Sigmoid colon (tissue), 3 donors: ENCODE results near the gene REM2.
"Not testable (repeated sequence)": the region's sequence is repeated elsewhere in the genome, so short reads cannot be mapped to it uniquely, and the experiment has no call there.

ENCODE experiments used
- POLR2A ChIP-seq, 2 donors: fragments of 450-650 bp; IDR thresholded peaks; one replicate each; pipeline ENCODE4 v1.6.1; 2016; ENCODE audit warnings: antibody characterized with exemption in 2 of 2, mild to moderate bottlenecking in 2 of 2, moderate library complexity in 2 of 2
- TF ChIP-seq, protein P1 (sequence below), 4 experiments: fragments of 450-650 bp in 3 of 4; fragments of 200-600 bp in 1 of 4; IDR thresholded peaks; one replicate each; pipeline ENCODE4 v1.5.1; 2016 to 2019; ENCODE audit warnings: antibody characterized with exemption in 4 of 4, mild to moderate bottlenecking in 3 of 4, moderate library complexity in 2 of 4

- not testable (repeated sequence) for TF ChIP-seq POLR2A (IDR thresholded peaks at IDR 0.05)
- TF ChIP-seq, protein P1, sequence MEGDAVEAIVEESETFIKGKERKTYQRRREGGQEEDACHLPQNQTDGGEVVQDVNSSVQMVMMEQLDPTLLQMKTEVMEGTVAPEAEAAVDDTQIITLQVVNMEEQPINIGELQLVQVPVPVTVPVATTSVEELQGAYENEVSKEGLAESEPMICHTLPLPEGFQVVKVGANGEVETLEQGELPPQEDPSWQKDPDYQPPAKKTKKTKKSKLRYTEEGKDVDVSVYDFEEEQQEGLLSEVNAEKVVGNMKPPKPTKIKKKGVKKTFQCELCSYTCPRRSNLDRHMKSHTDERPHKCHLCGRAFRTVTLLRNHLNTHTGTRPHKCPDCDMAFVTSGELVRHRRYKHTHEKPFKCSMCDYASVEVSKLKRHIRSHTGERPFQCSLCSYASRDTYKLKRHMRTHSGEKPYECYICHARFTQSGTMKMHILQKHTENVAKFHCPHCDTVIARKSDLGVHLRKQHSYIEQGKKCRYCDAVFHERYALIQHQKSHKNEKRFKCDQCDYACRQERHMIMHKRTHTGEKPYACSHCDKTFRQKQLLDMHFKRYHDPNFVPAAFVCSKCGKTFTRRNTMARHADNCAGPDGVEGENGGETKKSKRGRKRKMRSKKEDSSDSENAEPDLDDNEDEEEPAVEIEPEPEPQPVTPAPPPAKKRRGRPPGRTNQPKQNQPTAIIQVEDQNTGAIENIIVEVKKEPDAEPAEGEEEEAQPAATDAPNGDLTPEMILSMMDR (IDR thresholded peaks at IDR 0.05), result not testable (repeated sequence)
Measured at GRCh38 chr14:22854296-22854695, 28.7 kb upstream of the REM2 start.
